ENCODE results near the gene ITPR2.
"Not testable (repeated sequence)": the region's sequence is repeated elsewhere in the genome, so short reads cannot be mapped to it uniquely, and the experiment has no call there.

Gene ITPR2

DNA sequence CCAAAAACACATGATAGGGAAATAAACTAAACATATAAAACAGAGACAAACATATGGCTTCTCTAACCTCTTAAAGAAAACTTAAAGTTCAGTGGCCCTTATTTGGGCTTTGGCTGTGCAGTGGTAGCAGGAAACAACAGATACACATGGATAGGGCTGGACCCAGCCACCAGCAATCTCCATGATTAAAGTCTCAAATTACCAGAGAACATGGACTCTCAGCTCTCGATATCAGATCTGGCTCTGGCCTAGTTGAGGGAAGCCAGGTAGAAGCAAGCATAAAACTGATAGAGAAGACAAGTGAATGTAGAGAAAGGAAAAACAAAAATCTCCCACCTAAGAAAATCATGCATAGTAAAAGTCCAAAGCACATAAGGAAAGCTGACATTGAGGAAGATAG is 164.8 kb downstream of the ITPR2 start:
- no peak for DNase-seq (ENCODE audit: low read depth in 2 of 2)

DNA sequence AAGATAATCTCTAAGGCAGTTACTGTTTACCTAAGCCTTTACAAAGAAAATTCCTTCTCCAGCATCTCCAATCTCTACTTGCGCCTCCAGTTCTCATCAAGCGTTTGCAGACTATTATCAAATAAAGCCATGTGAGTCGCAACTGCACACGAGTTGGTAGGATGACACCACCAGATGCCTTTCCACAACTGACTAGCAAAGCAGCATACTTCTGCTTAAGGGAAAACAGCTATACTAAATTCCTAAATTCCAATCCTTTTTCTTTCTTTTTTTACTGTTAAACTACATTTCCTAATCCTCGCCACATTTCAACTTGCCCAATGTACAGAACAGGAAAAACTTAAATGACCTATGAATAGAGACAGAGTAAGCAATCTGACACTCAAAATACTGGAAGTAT is 166.7 kb downstream of the ITPR2 start:
- no peak for DNase-seq (ENCODE audit: low read depth in 2 of 2)

DNA sequence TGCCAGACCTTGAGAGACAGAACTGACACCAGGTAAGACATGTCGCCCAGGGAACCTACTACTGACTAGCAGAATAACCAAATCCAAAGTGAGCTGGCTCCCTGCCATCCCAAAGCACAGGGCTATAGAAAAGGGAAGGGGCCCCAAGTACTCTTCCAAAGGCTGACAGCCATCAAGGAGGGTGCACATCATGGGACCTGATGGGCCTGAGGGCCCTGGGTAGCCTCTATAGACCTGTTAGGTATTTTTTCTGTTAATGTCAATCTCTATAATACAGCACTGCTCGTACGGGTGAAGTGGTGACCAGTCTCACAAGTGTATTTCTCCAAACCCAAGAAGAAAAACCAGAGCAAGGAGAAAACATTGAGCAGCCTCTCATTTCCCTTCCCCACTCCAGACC is 171.6 kb downstream of the ITPR2 start:
- no peak for DNase-seq (ENCODE audit: low read depth in 2 of 2)

DNA sequence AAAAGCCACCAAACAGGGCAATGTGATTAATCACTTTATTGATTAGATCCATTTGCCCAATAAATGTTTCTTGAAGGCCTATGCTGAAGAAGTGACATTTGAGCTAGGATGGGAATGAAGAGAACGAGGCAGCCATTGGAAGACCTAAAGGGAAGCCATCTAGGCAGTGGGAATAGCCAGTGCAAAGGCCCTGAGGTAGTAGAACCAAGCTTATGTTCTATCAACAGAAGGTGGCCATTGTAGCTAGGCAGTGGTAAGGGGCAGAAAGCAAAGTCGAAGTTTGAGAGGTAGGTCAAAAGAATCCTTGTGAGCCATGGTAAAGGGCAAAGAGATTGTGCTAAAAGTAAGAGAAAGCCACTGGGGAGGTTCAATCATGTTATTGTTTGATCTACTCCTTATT is 173.1 kb downstream of the ITPR2 start:
- no peak for DNase-seq (ENCODE audit: low read depth in 2 of 2)

DNA sequence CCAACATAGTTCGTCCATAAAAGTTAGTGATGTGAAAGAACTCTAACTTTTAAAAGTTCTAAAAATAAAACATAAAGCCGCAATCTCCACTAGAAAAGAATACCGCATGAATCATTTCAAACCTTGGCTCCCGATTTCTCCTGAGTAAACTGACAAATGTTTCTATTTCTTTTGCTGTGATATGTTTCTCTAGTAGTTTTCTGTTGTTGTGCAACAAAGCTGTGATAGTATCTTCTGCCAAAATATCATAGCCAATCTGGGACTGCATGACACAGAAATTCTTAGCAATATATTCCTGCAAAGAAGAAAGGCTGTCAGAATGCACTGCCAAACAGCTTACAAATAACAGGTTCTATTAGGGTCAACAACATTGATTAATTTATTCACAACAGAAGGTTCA is 174.0 kb downstream of the ITPR2 start:
- DNase-seq (ENCODE audit: low read depth in 2 of 2): no peak

DNA sequence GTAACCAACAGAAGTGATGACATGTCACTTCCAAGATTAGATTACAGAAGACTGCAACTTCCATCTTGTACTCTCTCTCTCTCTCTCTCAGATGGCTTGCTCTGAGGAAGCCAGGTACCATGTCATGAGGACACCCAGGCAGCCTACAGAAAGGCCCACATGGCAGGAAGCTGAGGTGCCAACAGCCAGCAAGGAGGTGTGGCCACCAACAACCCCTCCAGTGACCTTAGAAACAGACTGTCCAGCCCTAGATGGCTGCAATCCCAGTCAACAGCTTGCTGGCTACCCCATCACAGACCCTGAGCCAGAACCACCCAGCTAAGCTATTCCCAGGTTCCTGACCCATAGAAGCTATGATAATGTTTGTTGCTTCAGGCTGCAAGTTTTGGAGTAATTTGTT is 178.4 kb downstream of the ITPR2 start:
- no peak for DNase-seq (ENCODE audit: low read depth in 2 of 2)

DNA sequence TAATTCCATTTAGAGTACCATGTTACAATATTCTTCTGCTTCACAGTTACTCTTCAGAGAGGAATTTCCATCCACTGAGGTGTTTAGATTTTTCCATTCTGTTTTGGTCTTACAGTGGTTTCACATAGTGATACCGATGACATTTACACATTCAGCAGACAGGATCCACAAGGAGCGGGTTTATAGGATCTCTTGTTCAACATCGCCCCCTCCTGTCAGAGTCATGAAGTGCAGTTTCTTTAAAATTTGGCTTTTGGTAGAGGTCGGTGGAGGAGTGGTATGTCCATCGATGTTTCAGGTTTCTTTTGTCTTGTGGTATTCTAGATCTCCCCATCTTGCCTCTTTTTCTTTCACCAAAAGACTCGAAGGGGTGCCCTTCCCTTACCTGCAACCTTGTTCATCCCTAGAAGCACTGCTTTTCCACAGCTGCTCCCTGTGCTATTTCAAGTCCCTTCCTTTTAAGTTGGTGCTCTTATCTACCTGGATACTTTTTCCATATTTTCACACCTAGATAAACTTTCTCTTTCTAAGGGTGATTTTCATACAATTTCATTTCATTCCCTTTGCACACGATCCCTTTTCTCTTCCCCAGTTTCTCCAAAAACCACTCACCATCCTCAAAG is 181.3 kb downstream of the ITPR2 start:
- peak in 1 of 2 donors; percentile 20 for DNase-seq (ENCODE audit: low read depth in 2 of 2)

DNA sequence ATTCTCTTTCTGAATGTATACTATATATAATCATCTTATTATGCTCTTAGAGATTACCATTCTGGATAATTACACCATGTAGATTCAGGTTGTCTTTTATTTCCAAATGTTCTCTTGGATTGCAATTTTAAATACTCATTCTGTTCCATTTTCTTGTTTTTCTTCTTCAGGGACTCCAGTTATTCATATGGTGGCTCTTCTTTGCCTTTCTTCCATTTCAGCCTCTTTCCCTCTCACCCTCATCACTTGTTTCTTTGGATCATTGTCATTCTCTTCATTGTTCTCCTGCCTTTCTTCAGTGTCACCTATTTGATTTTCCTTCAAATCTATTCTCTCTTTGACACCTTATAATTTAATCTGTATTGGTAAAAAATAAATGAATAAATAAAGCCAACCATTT is 182.0 kb downstream of the ITPR2 start:
- no peak for DNase-seq (ENCODE audit: low read depth in 2 of 2)

DNA sequence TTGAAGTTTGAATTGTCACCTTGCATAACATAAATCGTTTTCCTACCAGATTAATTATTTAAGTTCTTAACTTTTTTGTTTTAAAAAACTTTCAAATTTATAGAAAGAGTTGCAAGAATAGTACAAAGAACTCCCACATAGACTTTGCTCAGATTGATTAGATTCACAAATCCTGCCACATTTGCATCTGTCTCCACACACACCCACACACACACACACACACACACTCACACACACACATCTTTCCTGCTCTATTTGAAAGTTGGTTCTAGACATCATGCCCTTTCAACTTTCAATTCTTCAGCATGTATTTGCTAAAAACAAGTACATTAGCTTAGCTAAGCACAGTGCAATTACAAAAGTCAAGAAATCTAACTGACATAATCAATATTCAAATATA is 184.0 kb downstream of the ITPR2 start:
- no peak for DNase-seq (ENCODE audit: low read depth in 2 of 2)

DNA sequence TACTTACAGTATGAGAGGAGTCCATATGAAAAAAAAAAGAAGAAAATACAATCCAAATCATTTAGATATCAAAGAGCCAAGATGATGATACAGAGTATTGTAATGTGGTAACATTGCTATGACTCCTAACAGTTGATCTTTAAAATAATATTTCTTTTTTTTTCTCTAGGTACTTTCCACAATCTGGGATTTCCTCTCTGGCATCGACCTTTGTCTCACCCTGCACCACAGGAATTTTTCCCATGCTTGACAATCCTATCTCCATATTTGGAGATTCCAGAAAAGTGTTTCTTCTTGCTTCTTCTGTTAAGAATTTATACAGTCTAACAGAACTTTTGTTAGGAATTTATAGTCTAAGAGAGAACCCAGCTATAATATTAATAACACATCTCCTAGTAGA is 184.4 kb downstream of the ITPR2 start:
- no peak for DNase-seq (ENCODE audit: low read depth in 2 of 2)

DNA sequence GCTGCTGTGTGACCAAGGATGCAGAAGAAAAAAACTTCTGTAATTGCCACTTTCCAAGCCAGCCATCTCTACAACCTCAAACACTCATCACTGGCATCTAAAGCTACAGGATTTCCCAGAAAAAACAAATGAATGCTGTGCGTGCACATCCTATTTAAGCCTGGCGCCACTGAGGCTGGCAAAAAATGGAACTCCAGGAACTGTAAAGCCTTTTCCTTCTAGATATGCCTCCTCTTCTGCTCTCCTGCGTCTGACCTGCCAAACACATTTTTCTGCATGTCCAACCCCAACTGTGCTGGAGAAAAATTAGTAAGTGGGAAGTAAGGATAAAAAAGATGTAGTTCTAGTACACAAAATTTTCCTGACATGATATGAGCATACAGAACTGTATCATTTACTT is 184.9 kb downstream of the ITPR2 start:
- DNase-seq (ENCODE audit: low read depth in 2 of 2): no peak

DNA sequence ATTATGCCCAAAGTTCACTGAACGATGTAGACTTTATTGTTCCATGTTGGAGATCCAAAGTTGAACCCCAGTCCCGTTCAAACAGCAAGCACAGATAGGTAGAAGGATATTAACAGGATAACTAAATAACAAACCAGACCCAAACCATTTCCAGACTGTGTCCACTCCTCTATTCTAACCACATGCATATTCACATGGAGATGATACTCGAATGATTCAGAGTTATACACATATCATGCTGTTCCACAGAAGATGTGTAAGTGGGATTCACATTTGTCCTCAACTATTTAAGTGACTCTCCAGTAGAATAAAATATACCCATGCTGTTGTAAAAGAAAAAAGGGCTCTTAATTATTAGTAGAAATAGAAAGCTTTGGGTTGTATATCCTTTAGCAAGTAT is 185.9 kb downstream of the ITPR2 start:
- DNase-seq (ENCODE audit: low read depth in 2 of 2): no peak

DNA sequence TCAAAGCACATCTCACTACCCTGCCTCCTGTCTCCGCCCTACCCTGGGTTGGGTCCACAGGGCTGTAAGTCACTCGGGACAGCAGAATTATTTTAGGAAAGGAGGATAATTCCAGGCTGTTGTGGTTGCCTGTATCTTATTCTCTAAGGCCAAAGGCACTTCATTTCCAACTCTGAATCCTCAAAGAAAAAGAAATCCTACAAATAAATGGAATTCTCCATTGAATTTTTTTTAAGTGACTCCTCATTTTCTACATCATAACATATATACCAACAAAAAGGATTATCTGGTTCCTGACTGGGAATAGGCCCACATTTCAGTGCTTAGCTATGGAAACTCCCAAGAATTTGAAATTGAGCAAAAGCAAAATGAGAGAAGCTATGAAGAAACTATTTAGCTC is 186.4 kb downstream of the ITPR2 start:
- no peak for DNase-seq (ENCODE audit: low read depth in 2 of 2)

DNA sequence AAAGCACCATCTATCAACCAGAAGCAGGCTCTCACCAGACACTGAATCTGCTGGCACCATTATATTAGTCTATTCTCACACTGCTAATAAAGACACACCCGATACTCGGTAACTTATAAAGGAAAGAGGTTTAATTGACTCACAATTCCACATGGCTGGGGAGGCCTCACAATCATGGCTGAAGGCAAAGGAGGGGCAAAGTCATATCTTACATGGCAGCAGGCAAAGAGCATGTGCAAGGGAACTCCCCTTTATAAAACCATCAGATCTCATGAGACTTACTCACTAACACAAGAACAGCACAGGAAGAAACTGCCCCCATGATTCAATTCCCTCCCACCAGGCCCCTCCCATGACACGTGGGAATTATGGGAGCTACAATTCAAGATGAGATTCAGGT is 188.6 kb downstream of the ITPR2 start:
- not testable (repeated sequence) for DNase-seq (ENCODE audit: low read depth in 2 of 2)

DNA sequence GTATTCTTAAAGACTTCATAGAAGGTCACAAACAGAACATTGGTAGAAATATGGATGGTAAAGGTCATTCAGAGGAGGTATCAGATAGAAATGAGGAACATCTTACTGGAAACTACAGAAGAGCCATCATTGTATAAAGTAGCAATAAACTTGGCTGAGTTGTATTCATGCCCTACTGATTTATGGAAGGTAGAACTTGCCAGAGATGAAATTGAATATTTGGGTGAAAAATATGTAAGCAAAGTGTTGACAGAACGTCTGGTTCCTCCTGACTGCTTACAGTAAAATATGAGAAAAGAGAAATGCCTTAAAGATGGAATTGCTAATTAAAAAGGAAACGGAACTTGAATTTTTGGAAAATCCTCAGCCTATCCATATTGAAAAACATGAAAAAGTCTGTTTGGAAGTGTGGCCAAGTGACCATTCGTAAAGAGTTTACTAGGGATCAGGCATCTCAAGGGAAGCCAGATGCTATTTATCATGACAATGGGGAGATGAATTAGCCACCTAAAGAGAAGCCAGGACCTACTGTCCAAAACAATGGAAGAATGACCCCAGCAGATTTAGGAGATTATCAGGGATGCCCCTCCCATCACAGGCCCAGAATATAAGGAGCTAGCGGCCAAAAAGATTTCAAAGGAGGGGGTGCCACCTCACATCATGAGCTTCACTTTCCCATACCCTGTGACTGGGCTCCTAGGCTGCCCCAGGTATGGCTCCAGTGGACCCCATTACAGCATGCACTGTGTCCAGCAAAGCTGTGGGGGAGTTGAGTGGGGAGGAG is 189.3 kb downstream of the ITPR2 start:
- no peak for DNase-seq (ENCODE audit: low read depth in 2 of 2)

DNA sequence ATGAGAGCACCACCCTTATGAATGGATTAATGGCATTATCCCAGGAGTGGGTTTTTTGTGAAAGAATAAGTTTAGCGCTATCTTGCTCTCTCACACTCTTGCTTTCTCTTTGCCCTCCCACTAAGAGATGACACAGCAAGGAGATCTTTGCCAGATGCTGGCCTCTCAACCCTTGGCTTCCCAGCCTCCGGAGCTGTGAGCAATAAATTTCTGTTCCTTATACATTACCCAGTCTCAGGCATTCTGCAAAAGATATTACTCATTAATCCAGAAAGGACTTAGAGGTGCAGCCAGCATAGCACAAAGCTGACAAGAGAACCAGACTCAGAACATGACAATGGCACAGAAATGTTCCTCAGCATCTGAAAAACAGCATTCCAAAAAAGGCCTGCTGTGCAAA is 190.6 kb downstream of the ITPR2 start:
- DNase-seq (ENCODE audit: low read depth in 2 of 2): no peak

DNA sequence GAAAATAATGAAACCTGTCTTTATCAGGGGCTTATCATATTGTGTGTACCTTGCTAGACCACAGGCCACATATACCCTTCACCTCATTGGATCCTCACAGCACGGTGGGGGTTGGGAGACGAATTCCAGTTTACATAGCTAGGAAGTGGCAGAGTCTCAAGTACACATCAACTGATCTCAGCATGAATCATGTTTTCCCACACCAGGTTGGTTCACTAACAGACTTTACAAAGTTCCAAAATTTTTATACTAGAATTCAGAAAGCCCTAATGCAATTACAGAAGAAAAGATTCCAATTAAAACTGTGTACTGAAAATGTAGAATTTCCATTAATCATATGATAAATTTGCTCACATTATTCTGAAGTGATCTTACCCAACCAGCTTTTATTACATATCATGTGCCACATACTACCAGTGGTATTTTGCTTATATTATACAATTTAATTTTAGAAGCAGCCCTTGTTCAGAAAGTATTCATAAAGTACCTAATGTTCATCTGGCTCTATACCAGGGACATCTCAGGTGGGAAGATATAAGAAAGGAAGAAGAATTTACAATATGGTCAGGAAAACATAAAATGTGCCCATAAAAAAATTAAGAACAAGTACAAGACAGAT is 196.2 kb downstream of the ITPR2 start:
- no peak for DNase-seq (ENCODE audit: low read depth in 2 of 2)

DNA sequence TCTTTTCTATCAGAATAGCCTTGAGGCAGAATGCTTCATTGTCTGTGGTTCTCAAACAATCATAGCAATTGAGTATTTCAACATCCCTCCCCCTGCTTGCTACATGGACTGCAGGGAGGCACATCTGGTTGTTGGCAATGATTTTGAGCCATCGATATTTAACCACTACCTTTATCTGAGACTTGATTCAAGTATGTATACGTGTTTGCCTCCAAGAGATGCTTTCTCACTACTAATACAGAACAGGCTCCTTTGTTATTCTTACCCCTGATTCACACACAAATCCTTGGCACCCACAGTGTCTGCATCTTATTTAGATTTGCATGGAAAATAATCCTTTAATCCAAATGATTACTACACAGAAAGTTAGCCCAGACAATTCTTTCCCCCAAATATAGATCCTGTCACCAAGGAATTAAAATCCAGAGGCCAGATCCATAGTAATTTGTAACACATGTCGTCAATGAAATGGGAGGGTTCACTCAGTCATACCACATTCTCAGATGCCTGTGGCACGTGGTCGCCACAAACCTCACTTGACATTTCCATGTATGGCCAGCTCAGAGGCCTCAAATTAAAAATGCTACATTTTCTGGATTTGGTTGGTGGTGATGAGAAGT is 199.3 kb downstream of the ITPR2 start:
- DNase-seq (ENCODE audit: low read depth in 2 of 2): no peak

DNA sequence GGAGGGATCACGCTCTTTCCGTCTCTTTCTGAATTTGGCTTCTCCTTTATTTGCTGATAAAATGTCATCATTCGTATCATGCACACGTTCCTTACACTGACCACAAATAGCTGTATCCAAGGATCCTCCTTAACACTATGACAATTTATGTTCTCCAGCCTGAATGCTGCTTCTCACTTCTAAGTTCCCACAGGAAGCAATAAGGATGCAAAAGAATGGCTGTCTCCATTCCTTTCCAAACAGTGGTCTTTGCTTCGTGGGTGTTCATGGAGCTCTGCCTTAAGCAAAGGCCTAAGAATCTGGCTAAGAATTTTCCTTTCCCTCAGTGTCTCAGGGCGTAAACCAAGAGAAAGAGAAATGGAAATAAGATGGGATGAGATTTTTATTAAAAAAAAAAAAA is 200.2 kb downstream of the ITPR2 start:
- no peak for DNase-seq (ENCODE audit: low read depth in 2 of 2)

DNA sequence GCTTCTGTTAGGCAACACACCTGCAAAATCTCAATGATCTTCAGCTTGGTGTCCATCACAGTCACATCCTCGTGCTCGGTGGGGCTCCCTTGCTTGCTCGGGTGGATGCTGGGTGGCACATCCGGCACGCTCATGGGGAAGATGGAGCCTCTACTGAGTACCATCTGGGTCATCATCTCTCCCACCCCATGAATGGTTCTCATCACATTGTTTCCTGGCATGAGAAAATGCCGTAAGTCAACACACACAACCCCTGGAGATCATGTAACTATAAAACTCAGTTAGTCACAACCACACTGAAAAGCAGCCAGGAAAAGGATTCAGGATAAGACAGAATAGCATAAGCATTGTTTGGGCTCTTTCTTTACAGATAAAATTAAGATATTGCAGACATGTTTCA is 201.1 kb downstream of the ITPR2 start:
- DNase-seq (ENCODE audit: low read depth in 2 of 2): no peak

DNA sequence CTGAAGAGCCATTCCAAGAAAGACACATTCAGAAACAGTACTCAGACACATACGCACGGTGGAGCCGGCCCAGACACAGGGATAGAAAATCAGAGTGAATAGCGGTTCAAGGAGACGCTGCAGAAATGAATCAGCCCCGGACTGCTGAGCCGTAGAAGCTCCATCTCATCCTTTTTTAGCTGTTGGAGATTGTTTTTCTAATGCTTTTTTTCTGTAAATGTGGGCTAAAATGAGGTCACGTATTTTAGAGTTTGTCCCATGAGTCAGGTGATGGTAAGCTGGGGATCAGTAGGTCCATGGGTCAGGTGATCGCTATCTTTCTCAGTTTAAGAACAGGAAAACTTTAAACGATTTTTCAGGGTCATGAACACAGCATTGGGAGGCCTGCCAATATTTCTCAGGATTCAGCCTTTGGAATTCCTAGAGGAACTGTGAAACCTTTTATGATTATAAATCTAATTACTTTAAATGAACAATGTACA is 202.4 kb downstream of the ITPR2 start:
- DNase-seq (ENCODE audit: low read depth in 2 of 2): no peak

DNA sequence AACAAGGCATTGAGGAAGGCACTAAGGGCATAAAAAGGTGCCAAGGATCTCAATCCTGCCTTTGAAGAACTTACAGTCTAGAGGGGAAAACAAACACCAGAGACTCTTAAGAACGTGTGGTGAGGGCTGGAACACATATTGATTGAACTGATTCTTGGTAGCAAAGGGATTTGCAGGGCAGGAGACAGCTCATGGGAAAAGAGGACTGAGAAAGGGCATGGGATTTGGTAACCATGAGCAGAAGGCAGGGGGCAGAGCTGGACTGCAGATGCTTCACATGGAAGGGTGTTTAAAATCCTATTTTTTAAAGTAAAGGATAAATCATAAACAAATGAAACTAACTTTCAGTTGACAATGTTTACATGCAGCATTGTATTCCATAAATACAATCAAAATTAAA is 203.1 kb downstream of the ITPR2 start:
- no peak for DNase-seq (ENCODE audit: low read depth in 2 of 2)

DNA sequence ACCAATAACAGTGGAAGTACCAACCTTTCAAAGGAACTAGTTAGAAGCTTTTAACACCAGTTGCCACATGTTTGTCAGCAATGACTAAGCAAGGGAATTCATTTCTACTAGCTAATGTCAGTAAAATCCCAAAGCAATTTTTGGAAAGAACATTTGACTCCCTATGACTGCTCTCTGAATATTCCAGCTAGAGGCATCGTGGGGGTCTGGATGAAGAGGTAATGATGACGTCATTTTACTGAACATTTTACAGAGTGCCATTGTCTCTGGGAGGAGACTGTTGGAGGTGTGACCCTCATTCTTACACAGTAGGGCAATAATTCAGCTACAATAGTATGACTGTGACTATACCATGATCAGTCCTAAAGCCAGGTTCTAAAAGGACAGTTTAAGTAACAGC is 204.8 kb downstream of the ITPR2 start:
- no peak for DNase-seq (ENCODE audit: low read depth in 2 of 2)

Measured in stimulated activated CD8-positive, alpha-beta memory T cell treated with anti-CD3 and anti-CD28 coated beads, Interleukin-2, amount 100 ng/mL, for 48 hours (primary cell).